Liver (tissue), 9 donors: Measurements from ENCODE around the gene ATP11C. TPM values are rescaled to one million over a fixed set of nuclear protein-coding genes. Genes with fewer than 3 reads are reported as not detected.

Source experiments
- DNase-seq: peaks from one replicate; pipeline ENCODE4 v3.0.0-alpha.2; 2017; ENCODE audit warnings: low spot score
- H3K27ac ChIP-seq, 2 donors: one replicate each; pipeline ENCODE4 v1.7.0; 2013; ENCODE audit warnings: inconsistent platforms in 2 of 2, low read length in 2 of 2, control low read depth in 1 of 2, low read depth in 1 of 2, mild to moderate bottlenecking in 1 of 2
- H3K27me3 ChIP-seq, 4 donors: one replicate each; pipeline versions ENCODE4 v1.6.1 to v1.7.0; 2013; ENCODE audit warnings: low read length in 3 of 4, inconsistent platforms in 1 of 4, mild to moderate bottlenecking in 1 of 4, moderate library complexity in 1 of 4; ENCODE audit not compliant: control insufficient read depth in 4 of 4, insufficient read depth in 4 of 4
- H3K36me3 ChIP-seq, 4 donors: one replicate each; pipeline versions ENCODE4 v1.6.1 to v1.7.0; 2013; ENCODE audit warnings: low read length in 3 of 4, mild to moderate bottlenecking in 3 of 4, low read depth in 1 of 4, moderate library complexity in 1 of 4; ENCODE audit not compliant: control insufficient read depth in 4 of 4, insufficient read depth in 3 of 4
- H3K4me1 ChIP-seq, 4 donors: one replicate each; pipeline versions ENCODE4 v1.6.1 to v1.7.0; 2013; ENCODE audit warnings: low read length in 3 of 4, mild to moderate bottlenecking in 3 of 4, moderate library complexity in 1 of 4; ENCODE audit not compliant: control insufficient read depth in 4 of 4, insufficient read depth in 4 of 4
- H3K4me3 ChIP-seq, 3 donors: one replicate each; pipeline versions ENCODE4 v1.6.1 to v1.7.0; 2013; ENCODE audit warnings: low read length in 3 of 3, control low read depth in 1 of 3, low read depth in 1 of 3, mild to moderate bottlenecking in 1 of 3
- H3K9ac ChIP-seq, 2 donors: one replicate each; pipeline ENCODE4 v1.7.0; 2013; ENCODE audit warnings: low read length in 2 of 2, mild to moderate bottlenecking in 2 of 2, moderate library complexity in 2 of 2, control low read depth in 1 of 2, low read depth in 1 of 2
- H3K9me3 ChIP-seq, 4 donors: one replicate each; pipeline versions ENCODE4 v1.6.1 to v1.7.0; 2013; ENCODE audit warnings: low read length in 3 of 4; ENCODE audit not compliant: control insufficient read depth in 4 of 4
- ATF3 ChIP-seq: IDR thresholded peaks from 2 replicates; pipeline ENCODE4 v1.6.1; 2016; ENCODE audit warnings: antibody characterized with exemption
- CTCF ChIP-seq: fragments of 150-350 bp; IDR thresholded peaks from 2 replicates; pipeline ENCODE4 v1.5.1; 2017; ENCODE audit warnings: improper control_type of control experiment, low read depth, low read length; ENCODE audit not compliant: missing input control
- EGR1 ChIP-seq, 2 donors: IDR thresholded peaks; 2 replicates each; pipeline ENCODE4 v1.6.1; 2016 to 2018; ENCODE audit warnings: antibody characterized with exemption in 2 of 2, low read depth in 2 of 2
- FOXA1 ChIP-seq: IDR thresholded peaks from 2 replicates; pipeline ENCODE4 v1.6.1; 2016; ENCODE audit warnings: antibody characterized with exemption
- GABPA ChIP-seq, 2 donors: IDR thresholded peaks in 1 of 2; conservative IDR thresholded peaks in 1 of 2; 2 replicates each; pipeline ENCODE4 v1.6.1; 2016; ENCODE audit warnings: antibody characterized with exemption in 2 of 2, mild to moderate bottlenecking in 1 of 2, moderate library complexity in 1 of 2
- HNF4A ChIP-seq, 2 donors: conservative IDR thresholded peaks; 2 replicates each; pipeline ENCODE4 v1.6.1; 2016; ENCODE audit warnings: antibody characterized with exemption in 2 of 2, mild to moderate bottlenecking in 2 of 2
- JUND ChIP-seq, 2 donors: IDR thresholded peaks; 2 replicates each; pipeline ENCODE4 v1.6.1; 2016; ENCODE audit warnings: antibody characterized with exemption in 2 of 2
- NR2F2 ChIP-seq: IDR thresholded peaks from 2 replicates; pipeline ENCODE4 v1.6.1; 2016; ENCODE audit warnings: antibody characterized with exemption
- RAD21 ChIP-seq, 2 donors: IDR thresholded peaks; 2 replicates each; pipeline ENCODE4 v1.6.1; 2016; ENCODE audit warnings: antibody characterized with exemption in 2 of 2, mild to moderate bottlenecking in 2 of 2
- SP1 ChIP-seq: IDR thresholded peaks from 2 replicates; pipeline ENCODE4 v1.6.1; 2018; ENCODE audit warnings: antibody characterized with exemption, mild to moderate bottlenecking
- TAF1 ChIP-seq: conservative IDR thresholded peaks from 2 replicates; pipeline ENCODE4 v1.6.1; 2016; ENCODE audit warnings: antibody characterized with exemption, mild to moderate bottlenecking
- YY1 ChIP-seq: IDR thresholded peaks from 2 replicates; pipeline ENCODE4 v1.6.1; 2016; ENCODE audit warnings: antibody characterized with exemption, mild to moderate bottlenecking
- WGBS: extraction: QIAGEN DNeasy Blood & Tissue Kit; methylation state at CpG from one replicate; pipeline ENCODE4 v1.1.7; 2013; 5-methylcytosine and 5-hydroxymethylcytosine counted together
- polyA plus RNA-seq, 2 donors: library from polyadenylated mRNA; stranded (reverse) in 1 of 2; unstranded in 1 of 2; fragments of 200-250 nt in 1 of 2; fragments of >200 nt in 1 of 2; fragmentation: Nextera tagmentation in 1 of 2; extraction: Ambion mirVana in 1 of 2; gene quantifications; one replicate each; pipeline versions ENCODE4 v1.2.1 to v1.2.3, GENCODE V29; 2013 to 2015
- total RNA-seq, 2 donors: library from RNA; depleted of rRNA; stranded (reverse); fragments of >200 nt; gene quantifications; one replicate each; pipeline ENCODE4 v1.2.3, GENCODE V29; 2014
- TF ChIP-seq, protein P1 (sequence below): IDR thresholded peaks from 2 replicates; pipeline ENCODE4 v1.6.1; 2016; ENCODE audit warnings: antibody characterized with exemption
- donor health status: healthy.
- donor health status: healthy.
- donor health status: healthy.
- donor health status: healthy.
- donor health status: healthy.

ATP11C gene
- total and polyA plus RNA-seq, 4 donors: 11.8 to 52.1 (median 18.9) TPM

GRCh38 chrX:139828830-139829229 lies 104.0 kb downstream of the ATP11C start:
- Histone ChIP-seq H3K27me3 (no peaks in the 10 kb centered on the region), H3K4me3 (no peak overlapping the region), H3K4me1 (peaks cover 2 to 70% (median 39%) of the 10 kb centered on the region in 4 donors), H3K36me3 (no peaks in the 10 kb centered on the region), H3K27ac (peak overlapping the region; percentile 15 to 61), H3K9ac (no peak overlapping the region), H3K9me3 (no peaks in the 10 kb centered on the region)
- no peak for DNase-seq
- 53% methylated on average over 1 of the region's 1 CpG for WGBS
- TF ChIP-seq TAF1 (no peak), FOXA1 (no peak)

GRCh38 chrX:139828033-139828432 lies 104.8 kb downstream of the ATP11C start:
- Histone ChIP-seq H3K36me3 (no peaks in the 10 kb centered on the region), H3K4me3 (no peak overlapping the region), H3K9me3 (no peaks in the 10 kb centered on the region), H3K9ac (no peak overlapping the region), H3K27me3 (no peaks in the 10 kb centered on the region), H3K4me1 (peaks cover 2 to 65% (median 35%) of the 10 kb centered on the region in 4 donors), H3K27ac (peak overlapping the region; percentile 15 to 61)
- TF ChIP-seq ATF3 (no peak), HNF4A (conservative IDR thresholded peaks at IDR 0.05) (peak in 1 of 2 donors; percentile 21), EGR1 (IDR thresholded peaks at IDR 0.05; ENCODE audit: low read depth in 2 of 2) (no peak), TAF1 (no peak), SP1 (peak; percentile 15), RAD21 (IDR thresholded peaks at IDR 0.05) (no peak), YY1 (no peak)
- TF ChIP-seq, protein P1, sequence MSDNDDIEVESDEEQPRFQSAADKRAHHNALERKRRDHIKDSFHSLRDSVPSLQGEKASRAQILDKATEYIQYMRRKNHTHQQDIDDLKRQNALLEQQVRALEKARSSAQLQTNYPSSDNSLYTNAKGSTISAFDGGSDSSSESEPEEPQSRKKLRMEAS: no peak
- DNase-seq: no peak
- WGBS: 22% methylated on average over 1 of the region's 1 CpG

- Histone ChIP-seq H3K36me3 (no peaks in the 10 kb centered on the region), H3K9me3 (no peaks in the 10 kb centered on the region), H3K27ac (peak overlapping the region; percentile 42 to 66), H3K4me1 (peaks cover 3 to 51% (median 26%) of the 10 kb centered on the region in 4 donors), H3K9ac (peak overlapping the region in 1 of 2 donors; percentile 20), H3K27me3 (no peaks in the 10 kb centered on the region), H3K4me3 (no peak overlapping the region)
- 29% methylated on average over 8 of the region's 8 CpGs for WGBS
- DNase-seq: no peak
- TF ChIP-seq HNF4A (conservative IDR thresholded peaks at IDR 0.05): peak in 1 of 2 donors; percentile 3
- TF ChIP-seq RAD21 (IDR thresholded peaks at IDR 0.05): peak in 1 of 2 donors; percentile 2
- no peak for TF ChIP-seq JUND (IDR thresholded peaks at IDR 0.05)
These were observed 106.5 kb downstream of the ATP11C start for GRCh38 chrX:139826065-139827044.

DNA sequence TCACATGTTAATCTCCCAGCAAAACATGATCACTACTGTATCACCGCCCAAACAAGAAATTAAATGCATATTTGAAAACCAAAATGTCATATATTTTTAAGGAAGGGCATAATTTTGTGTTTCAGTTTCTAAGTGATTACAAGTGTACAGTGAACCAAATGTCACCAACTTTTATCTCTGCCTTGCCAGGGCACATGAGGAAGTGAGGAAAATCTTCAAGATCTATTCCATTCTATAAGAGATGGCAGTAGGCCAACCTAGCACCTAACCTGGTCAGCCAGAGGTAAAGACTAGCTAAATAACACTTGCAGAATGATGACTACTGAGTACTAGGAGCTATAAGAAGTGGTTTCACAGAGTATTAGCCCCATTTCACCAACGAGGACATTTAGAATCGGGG lies 107.2 kb downstream of the ATP11C start:
- Histone ChIP-seq H3K36me3 (no peaks in the 10 kb centered on the region), H3K9me3 (no peaks in the 10 kb centered on the region), H3K27me3 (no peaks in the 10 kb centered on the region), H3K4me1 (peaks cover 2 to 44% (median 22%) of the 10 kb centered on the region in 4 donors), H3K9ac (no peak overlapping the region), H3K4me3 (no peak overlapping the region), H3K27ac (no peak overlapping the region)
- no peak for TF ChIP-seq FOXA1
- TF ChIP-seq ATF3: no peak
- no peak for TF ChIP-seq CTCF
- no peak for TF ChIP-seq YY1
- no peak for TF ChIP-seq EGR1 (IDR thresholded peaks at IDR 0.05; ENCODE audit: low read depth in 2 of 2)
- TF ChIP-seq GABPA (IDR thresholded peaks at IDR 0.05 in 1 of 2, conservative IDR thresholded peaks at IDR 0.05 in 1 of 2): no peak
- no peak for TF ChIP-seq TAF1
- TF ChIP-seq NR2F2: no peak
- TF ChIP-seq RAD21 (IDR thresholded peaks at IDR 0.05): no peak
- DNase-seq: no peak
- WGBS: 91% methylated on average over 3 of the region's 3 CpGs
